IMR-90 (cell line): Measurements from ENCODE around the gene ZNF646. TPM values are rescaled to one million over a fixed set of nuclear protein-coding genes. Genes with fewer than 3 reads are reported as not detected.

Experiments
- ATAC-seq: fragments of 200-7000 bp; cut with Tn5 transposase; 2 replicates; pipeline ENCODE4 v1.9.1; 2020; ENCODE audit warnings: low read depth, mild to moderate bottlenecking, moderate library complexity
- BruUV-seq: library from RNA; stranded (reverse); fragments of 400-500 nt; replicated peaks from 2 replicates; lab custom pipeline; 2021; lab: Mats Ljungman, UMichigan
- CTCF ChIA-PET: fragments of 300-600 bp; formaldehyde crosslinking; extraction: SDS; loops from one replicate; lab custom pipeline; 2021; ENCODE audit warnings: antibody characterized with exemption; lab: Yijun Ruan, JAX
- POLR2A ChIA-PET: fragments of 300-600 bp; sonication (Branson Sonifier 250); formaldehyde crosslinking; loops from one replicate; lab custom pipeline; 2022; ENCODE audit warnings: antibody characterized with exemption; ENCODE audit not compliant: unreplicated experiment; lab: Charles Lee
- DNase-seq: peaks from one replicate; pipeline ENCODE4 v3.0.0; 2013
- H2AFZ ChIP-seq: replicated peaks from 2 replicates; pipeline ENCODE3; 2013; ENCODE audit warnings: low read length, mild to moderate bottlenecking; ENCODE audit not compliant: poor library complexity
- H2AK5ac ChIP-seq: 2 replicates; pipeline ENCODE4 v1.6.1; 2013; ENCODE audit warnings: low read depth, low read length, inconsistent platforms
- H2AK9ac ChIP-seq: replicated peaks from 2 replicates; pipeline ENCODE3; 2013; ENCODE audit warnings: mild to moderate bottlenecking, low read depth, low read length, moderate library complexity; ENCODE audit not compliant: poor library complexity
- H2BK120ac ChIP-seq: 2 replicates; pipeline ENCODE4 v1.6.1; 2013; ENCODE audit warnings: low read depth, low read length, inconsistent platforms
- H2BK15ac ChIP-seq: 3 replicates; pipeline ENCODE4 v1.6.1; 2013; ENCODE audit warnings: low read depth, low read length, inconsistent platforms
- H2BK20ac ChIP-seq: 2 replicates; pipeline ENCODE4 v1.6.1; 2013; ENCODE audit warnings: low read depth, mild to moderate bottlenecking, inconsistent platforms, low read length, moderate library complexity
- H2BK5ac ChIP-seq: 2 replicates; pipeline ENCODE4 v1.6.1; 2013; ENCODE audit warnings: mild to moderate bottlenecking, low read depth, low read length, inconsistent platforms; ENCODE audit not compliant: poor library complexity, severe bottlenecking
- H3K14ac ChIP-seq: replicated peaks from 2 replicates; pipeline ENCODE4 v1.6.1; 2013; ENCODE audit warnings: low read depth, low read length, inconsistent platforms
- H3K18ac ChIP-seq: 2 replicates; pipeline ENCODE4 v1.6.1; 2013; ENCODE audit warnings: low read depth, low read length, control low read depth
- H3K23ac ChIP-seq: 2 replicates; pipeline ENCODE4 v1.6.1; 2013; ENCODE audit warnings: low read depth, low read length, inconsistent platforms
- H3K27ac ChIP-seq: 2 replicates; pipeline ENCODE4 v1.5.1; 2013; ENCODE audit warnings: mild to moderate bottlenecking, control low read depth, low read length; ENCODE audit not compliant: insufficient read depth
- H3K27me3 ChIP-seq: 2 replicates; pipeline ENCODE4 v1.6.1; 2013; ENCODE audit warnings: low read length; ENCODE audit not compliant: control insufficient read depth, insufficient read depth
- H3K36me3 ChIP-seq: 2 replicates; pipeline ENCODE4 v1.6.1; 2013; ENCODE audit warnings: low read length, mixed read lengths; ENCODE audit not compliant: control insufficient read depth, insufficient read depth
- H3K4ac ChIP-seq: 2 replicates; pipeline ENCODE4 v1.6.1; 2013; ENCODE audit warnings: low read depth, low read length, inconsistent platforms
- H3K4me1 ChIP-seq: 2 replicates; pipeline ENCODE4 v1.6.1; 2013; ENCODE audit warnings: low read length, mixed read lengths; ENCODE audit not compliant: control insufficient read depth, insufficient read depth
- H3K4me2 ChIP-seq: 2 replicates; pipeline ENCODE4 v1.6.1; 2013; ENCODE audit warnings: low read depth, mild to moderate bottlenecking, control low read depth, low read length, moderate library complexity
- H3K4me3 ChIP-seq: 2 replicates; pipeline ENCODE4 v1.5.1; 2013; ENCODE audit warnings: low read depth, mild to moderate bottlenecking, control low read depth, low read length, moderate library complexity; ENCODE audit not compliant: insufficient read depth
- H3K56ac ChIP-seq: 2 replicates; pipeline ENCODE4 v1.6.1; 2013; ENCODE audit warnings: low read length, inconsistent platforms; ENCODE audit not compliant: insufficient read depth; ENCODE audit errors: extremely low read depth
- H3K79me1 ChIP-seq, 2 experiments: 2 replicates each; pipeline ENCODE4 v1.6.1; 2013; ENCODE audit warnings: low read length in 2 of 2, inconsistent platforms in 1 of 2, low read depth in 1 of 2
- H3K9ac ChIP-seq: 2 replicates; pipeline ENCODE4 v1.6.1; 2013; ENCODE audit warnings: low read depth, low read length, control low read depth
- H3K9me1 ChIP-seq: 2 replicates; pipeline ENCODE4 v1.6.1; 2013; ENCODE audit warnings: low read length, inconsistent platforms; ENCODE audit not compliant: insufficient read depth
- H3K9me3 ChIP-seq: 2 replicates; pipeline ENCODE4 v1.6.1; 2013; ENCODE audit warnings: low read length; ENCODE audit not compliant: control insufficient read depth, insufficient read depth
- H4K20me1 ChIP-seq: 2 replicates; pipeline ENCODE4 v1.6.1; 2013; ENCODE audit warnings: low read length, inconsistent platforms; ENCODE audit not compliant: insufficient read depth
- H4K5ac ChIP-seq: 2 replicates; pipeline ENCODE4 v1.6.1; 2013; ENCODE audit warnings: mild to moderate bottlenecking, low read depth, low read length, control low read depth
- H4K8ac ChIP-seq, 2 experiments: 2 replicates each; pipeline ENCODE4 v1.6.1; 2013; ENCODE audit warnings: low read depth in 2 of 2, low read length in 2 of 2, control low read depth in 1 of 2, inconsistent platforms in 1 of 2
- H4K91ac ChIP-seq: 2 replicates; pipeline ENCODE4 v1.6.1; 2013; ENCODE audit warnings: low read depth, low read length, inconsistent platforms; ENCODE audit not compliant: insufficient read depth
- BHLHE40 ChIP-seq: fragments of 150-350 bp; IDR thresholded peaks from 2 replicates; pipeline ENCODE4 v1.6.1; 2016; ENCODE audit warnings: mild to moderate bottlenecking, low read depth, low read length
- MAFK ChIP-seq: IDR thresholded peaks from 2 replicates; pipeline ENCODE4 v1.6.1; 2012; ENCODE audit warnings: low read depth, low read length, improper control_type of control experiment
- RAD21 ChIP-seq: IDR thresholded peaks from 2 replicates; pipeline ENCODE4 v1.6.1; 2012; ENCODE audit warnings: low read length, improper control_type of control experiment
- USF2 ChIP-seq: fragments of 150-350 bp; IDR thresholded peaks from 2 replicates; pipeline ENCODE4 v1.6.1; 2017; ENCODE audit warnings: mild to moderate bottlenecking, antibody characterized with exemption, low read length, low read depth
- whole genome bisulfite sequencing, 2 experiments: methylation state at CpG; one replicate each; pipeline versions ENCODE4 v1.1.5 to v1.1.7; 2013; ENCODE audit warnings: missing lambda C conversion rate in 2 of 2; ENCODE audit not compliant: insufficient read length in 1 of 2; ENCODE audit errors: extremely low coverage in 2 of 2; 5-methylcytosine and 5-hydroxymethylcytosine counted together
- dilution Hi-C: fragments of 300-500 bp; cut with HindIII; formaldehyde crosslinking; loops from one replicate; pipeline ENCODE4 v1.14.3; 2018; ENCODE audit warnings: low sequenced_read_pairs; ENCODE audit not compliant: unreplicated experiment
- in situ Hi-C: fragments of 300-500 bp; cut with MboI; formaldehyde crosslinking; loops from 3 replicates; pipeline ENCODE4 v1.14.3; 2019; ENCODE audit warnings: low sequenced_read_pairs, inconsistent platforms, mixed read lengths
- intact Hi-C: fragments of 100-400 bp; cut with micrococcal nuclease; formaldehyde crosslinking; loops from 2 replicates; pipeline ENCODE4 v1.10.0; 2022
- polyA plus RNA-seq, 3 experiments: library from polyadenylated mRNA; depleted of rRNA; stranded (reverse); fragments of >200 nt; gene quantifications; 2 replicates each; pipeline ENCODE4 v1.2.3, GENCODE V29; 2012; ENCODE audit warnings: low replicate concordance in 1 of 3
- total RNA-seq: library from RNA; depleted of rRNA; stranded (reverse); fragments of >200 nt; gene quantifications from 2 replicates; pipeline ENCODE4 v1.2.3, GENCODE V29; 2012
- TF ChIP-seq, protein P1 (sequence below): fragments of 150-350 bp; IDR thresholded peaks from 2 replicates; pipeline ENCODE4 v1.6.1; 2016; ENCODE audit warnings: low read depth, mild to moderate bottlenecking, low read length, moderate library complexity, borderline replicate concordance

Gene ZNF646
- total and polyA plus RNA-seq, 2 of the 4 experiments (the other 2 are of a cell fraction) = 4.9 to 6.8 TPM

GRCh38 chr16:31131416-31131815 is 57.2 kb downstream of the ZNF646 start:
- H3K4ac ChIP-seq = no peak overlapping the region
- 91% methylated on average over 4 of the region's 11 CpGs; no CpG with 5 or more reads in 1 of the 2 experiments for WGBS, 2 experiments
- H3K4me1 ChIP-seq = 0 out of 2 replicates have a peak, but pooled peaks cover 3% of the 10 kb centered on the region
- no peak overlapping the region for H3K9ac ChIP-seq
- no peak for TF ChIP-seq MAFK
- TF ChIP-seq, protein P1, sequence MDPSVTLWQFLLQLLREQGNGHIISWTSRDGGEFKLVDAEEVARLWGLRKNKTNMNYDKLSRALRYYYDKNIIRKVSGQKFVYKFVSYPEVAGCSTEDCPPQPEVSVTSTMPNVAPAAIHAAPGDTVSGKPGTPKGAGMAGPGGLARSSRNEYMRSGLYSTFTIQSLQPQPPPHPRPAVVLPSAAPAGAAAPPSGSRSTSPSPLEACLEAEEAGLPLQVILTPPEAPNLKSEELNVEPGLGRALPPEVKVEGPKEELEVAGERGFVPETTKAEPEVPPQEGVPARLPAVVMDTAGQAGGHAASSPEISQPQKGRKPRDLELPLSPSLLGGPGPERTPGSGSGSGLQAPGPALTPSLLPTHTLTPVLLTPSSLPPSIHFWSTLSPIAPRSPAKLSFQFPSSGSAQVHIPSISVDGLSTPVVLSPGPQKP = no peak
- TF ChIP-seq USF2 = no peak
- no peak for TF ChIP-seq BHLHE40
- no peak for TF ChIP-seq RAD21
- no peak overlapping the region for H4K5ac ChIP-seq
- H3K9me1 ChIP-seq = peaks cover 3% of the 10 kb centered on the region
- H2BK120ac ChIP-seq = no peak overlapping the region
- peaks cover 36% of the 10 kb centered on the region for H3K36me3 ChIP-seq
- no peak overlapping the region for H3K27ac ChIP-seq
- no peak overlapping the region for H3K18ac ChIP-seq
- H3K9me3 ChIP-seq = no peaks in the 10 kb centered on the region
- dilution Hi-C loops = no loop called here
- H3K27me3 ChIP-seq = no peaks in the 10 kb centered on the region; the same call in 1 of the 2 replicates
- BruUV-seq = no TSS peak
- H3K23ac ChIP-seq = no peak overlapping the region
- intact Hi-C loops = no loop called here
- H2BK15ac ChIP-seq = no peak overlapping the region
- POLR2A ChIA-PET = no interaction called here
- H2AK5ac ChIP-seq = no peak overlapping the region
- H2BK5ac ChIP-seq = no peak overlapping the region
- H2BK20ac ChIP-seq = no peak overlapping the region
- H3K56ac ChIP-seq = no peak overlapping the region
- no peak overlapping the region for H3K4me3 ChIP-seq
- DNase-seq (no peak), ATAC-seq (no peak)
- no peak overlapping the region for H4K91ac ChIP-seq
- H3K79me1 ChIP-seq = no peaks in the 10 kb centered on the region
- no peak overlapping the region for H4K8ac ChIP-seq
- no peak overlapping the region for H3K4me2 ChIP-seq
- no peak overlapping the region for H2AK9ac ChIP-seq
- in situ Hi-C loops = no loop called here
- H3K14ac ChIP-seq = no peak overlapping the region
- CTCF ChIA-PET = interaction anchor here (0.6 kb wide), 1 partner anchor 11 kb away, joined by 3 read pairs; no protein-coding TSS in a partner anchor
- H2AFZ ChIP-seq = no peak overlapping the region
- H4K20me1 ChIP-seq = no peaks in the 10 kb centered on the region
